ENCODE measurements around the gene PSMD12.

PSMD12 gene

GRCh38 chr17:67375054-67375427 is 8.7 kb upstream of the PSMD12 start:
- ChIA-PET CTCF (interaction anchor here (0.7 to 9.3 kb wide), 48 partner anchors 13 to 433 kb away, joined by 3 to 164 read pairs (median 5); partner anchors contain the start of genes NOL11 and PSMD12), POLR2A (no interaction called here)
- no peak for TF ChIP-seq CTCF (IDR thresholded peaks at IDR 0.05; ENCODE audit: insufficient read depth, low read length, missing control alignments)
- H3K4me3 ChIP-seq (ENCODE audit: low read depth, low read length): no peak overlapping the region
- DNase-seq (ENCODE audit: low read depth, low spot score): no peak

- DNase-seq (ENCODE audit: low read depth, low spot score): no peak
- no peak overlapping the region for H3K4me3 ChIP-seq (ENCODE audit: low read depth, low read length)
- TF ChIP-seq CTCF (IDR thresholded peaks at IDR 0.05; ENCODE audit: insufficient read depth, low read length, missing control alignments): peak; percentile 85
- CTCF ChIA-PET: interaction anchor here (0.6 to 9.3 kb wide), 49 partner anchors 12 to 901 kb away, joined by 3 to 164 read pairs (median 5); partner anchors contain the start of genes NOL11 and PSMD12
- POLR2A ChIA-PET: no interaction called here
Observed at GRCh38 chr17:67374329-67375053, 8.1 kb upstream of the PSMD12 start.

GRCh38 chr17:67372751-67373150 is 6.4 kb upstream of the PSMD12 start:
- ChIA-PET CTCF (interaction anchor here (0.9 to 9.3 kb wide), 11 partner anchors 10 to 328 kb away, joined by 3 to 164 read pairs (median 44); partner anchors contain the start of gene PSMD12), POLR2A (no interaction called here)
- no peak for TF ChIP-seq CTCF (IDR thresholded peaks at IDR 0.05; ENCODE audit: insufficient read depth, low read length, missing control alignments)

GRCh38 chr17:67369676-67370075 is 3.3 kb upstream of the PSMD12 start:
- no peak for TF ChIP-seq CTCF (IDR thresholded peaks at IDR 0.05; ENCODE audit: insufficient read depth, low read length, missing control alignments)
- H3K4me3 ChIP-seq (ENCODE audit: low read depth, low read length): no peak overlapping the region
- ChIA-PET CTCF (interaction anchor here (1.5 to 3.0 kb wide), 5 partner anchors 9 to 260 kb away, joined by 3 to 12 read pairs (median 7); no protein-coding TSS in a partner anchor), POLR2A (no interaction called here)
- DNase-seq (ENCODE audit: low read depth, low spot score): no peak

More at GRCh38 chr17:67372751-67373150, 6.4 kb upstream of the PSMD12 start:
- no peak overlapping the region for H3K4me3 ChIP-seq (ENCODE audit: low read depth, low read length)
- DNase-seq (ENCODE audit: low read depth, low spot score): no peak

GRCh38 chr17:67365738-67366192 is 612 bp downstream of the PSMD12 start:
- ChIA-PET CTCF (interaction anchor here (0.6 to 11.0 kb wide), 8 partner anchors 8 to 324 kb away, joined by 3 to 97 read pairs (median 4); no protein-coding TSS in a partner anchor), POLR2A (no interaction called here)

More at GRCh38 chr17:67365738-67366192, 612 bp downstream of the PSMD12 start:
- TF ChIP-seq CTCF (IDR thresholded peaks at IDR 0.05; ENCODE audit: insufficient read depth, low read length, missing control alignments): no peak
- no peak for DNase-seq (ENCODE audit: low read depth, low spot score)
- H3K4me3 ChIP-seq (ENCODE audit: low read depth, low read length): peak overlapping the region; percentile 97
